ENCODE results near the gene MXD3.
A peak's percentile ranks its signal among the peaks of the same experiment; 100 is the strongest.

Gene MXD3

DNA sequence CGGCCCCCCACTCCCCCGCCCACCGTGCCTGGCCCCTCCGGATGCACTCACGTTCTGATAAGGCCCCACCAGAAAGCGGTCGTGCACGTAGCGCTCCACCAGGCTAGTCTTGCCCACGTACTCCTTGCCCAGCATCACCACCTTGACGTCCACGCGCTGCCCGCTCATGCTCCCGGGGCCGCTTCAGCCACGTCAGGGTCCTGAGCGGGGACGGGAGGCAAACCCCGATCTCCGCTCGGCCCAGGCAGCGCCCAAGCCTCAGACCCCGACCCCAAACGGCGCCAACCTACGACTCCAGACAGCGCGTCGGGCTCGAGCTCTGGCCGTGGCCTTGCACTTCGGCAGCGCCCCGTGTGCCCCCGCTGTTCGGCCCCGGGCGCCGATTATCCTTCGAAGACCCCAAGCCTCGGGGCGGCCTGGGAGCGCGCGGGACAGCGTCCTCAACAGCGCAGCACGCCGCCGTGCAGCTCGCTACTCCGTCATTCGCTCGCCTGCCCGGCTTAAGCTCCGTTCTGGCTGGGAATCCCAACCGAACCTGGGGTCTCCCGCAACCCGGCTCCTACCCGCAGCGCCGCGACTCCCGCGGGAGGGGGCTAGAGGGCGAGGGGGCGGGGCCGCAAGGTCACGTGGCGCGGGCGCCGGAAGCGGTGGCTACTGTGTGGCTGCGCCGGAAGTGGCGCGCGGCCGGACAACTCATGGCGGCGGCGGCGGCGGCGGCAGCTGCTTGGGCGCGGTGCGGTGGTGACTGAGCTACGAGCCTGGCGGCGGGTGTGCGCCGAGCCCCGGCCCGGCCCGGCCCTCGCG lies 8.4 kb downstream of the MXD3 start, which contains the start of the genes PRELID1 and RAB24:
Gene PRELID1 (plus strand): TSS at position 679 of the 804 bp plus-strand sequence. CDS start 187 bp downstream, outside the sequence.
Gene RAB24 (minus strand): TSS at position 599 of the 804 bp plus-strand sequence. CDS start 431 bp downstream, at position 168.
- peak; percentile 76 to 92 for DNase-seq (ENCODE audit: low read depth in 2 of 2)

DNA sequence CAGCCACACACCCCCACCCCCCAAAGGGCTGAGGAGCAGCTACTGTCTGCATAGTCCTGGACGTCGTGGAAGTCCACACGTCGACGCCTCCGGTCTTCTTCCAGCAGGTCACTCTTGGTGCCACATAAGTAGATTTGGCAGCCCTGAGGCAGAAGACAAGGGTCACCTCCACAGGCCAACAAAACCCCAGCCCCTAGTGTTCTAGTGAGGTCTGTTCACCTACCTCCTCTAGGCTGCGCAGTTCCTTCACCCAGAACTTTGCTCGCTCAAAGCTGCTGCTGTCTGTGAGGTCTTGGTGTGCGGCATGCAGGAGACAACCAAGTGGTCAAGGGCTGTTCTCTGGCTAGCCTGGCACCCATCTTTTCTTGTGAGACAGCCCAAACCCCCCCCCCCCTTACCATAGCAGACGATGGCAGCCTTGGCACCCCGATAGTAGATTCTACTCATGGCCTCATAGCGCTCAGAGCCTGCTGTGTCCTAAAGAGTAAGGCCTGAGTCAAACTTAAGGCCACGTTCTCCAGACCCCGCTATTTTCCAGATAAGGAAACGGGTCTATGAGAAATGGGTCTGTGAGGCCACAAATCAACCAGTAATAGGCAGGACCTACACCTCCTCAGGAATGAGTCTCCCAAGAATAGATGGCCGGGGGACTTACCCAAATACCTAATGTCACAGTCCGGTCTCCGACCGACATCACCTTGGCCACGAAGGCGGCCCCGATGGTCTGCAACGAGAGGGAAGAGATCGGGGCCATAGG lies 9.2 kb downstream of the MXD3 start:
- DNase-seq (ENCODE audit: low read depth in 2 of 2) = no peak

DNA sequence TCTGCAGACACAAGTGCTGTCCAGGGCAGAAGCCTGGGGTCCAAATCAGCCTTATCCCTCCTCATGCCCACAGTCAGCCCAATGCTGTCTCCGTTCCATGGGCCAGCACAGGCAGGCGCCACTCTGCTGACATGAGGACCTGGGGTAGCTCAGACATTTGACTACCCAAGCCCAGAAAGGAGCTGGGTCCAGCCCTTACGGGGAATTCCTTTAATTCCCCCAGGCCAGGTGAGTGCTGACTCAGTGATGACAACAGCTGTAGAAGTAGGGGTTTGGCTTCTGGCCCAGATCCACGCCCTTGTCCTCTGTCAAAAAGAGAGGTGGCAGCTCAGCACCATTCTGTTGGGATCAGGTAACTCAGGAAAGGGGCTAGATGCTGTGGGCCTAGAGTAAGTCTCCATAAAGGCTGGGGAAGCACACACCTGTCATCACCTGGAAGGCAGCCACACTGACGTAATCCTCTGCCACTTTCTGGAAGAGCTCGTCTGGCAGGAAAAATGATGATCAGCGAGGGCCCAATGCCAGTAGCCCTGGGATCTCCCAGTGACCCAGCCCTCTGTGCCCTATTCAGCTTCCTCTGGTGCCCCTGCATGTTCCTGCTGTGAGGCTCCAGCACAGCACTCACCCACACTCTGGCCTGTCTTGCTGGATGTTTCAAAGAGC lies 10.1 kb downstream of the MXD3 start:
- DNase-seq (ENCODE audit: low read depth in 2 of 2) = no peak

DNA sequence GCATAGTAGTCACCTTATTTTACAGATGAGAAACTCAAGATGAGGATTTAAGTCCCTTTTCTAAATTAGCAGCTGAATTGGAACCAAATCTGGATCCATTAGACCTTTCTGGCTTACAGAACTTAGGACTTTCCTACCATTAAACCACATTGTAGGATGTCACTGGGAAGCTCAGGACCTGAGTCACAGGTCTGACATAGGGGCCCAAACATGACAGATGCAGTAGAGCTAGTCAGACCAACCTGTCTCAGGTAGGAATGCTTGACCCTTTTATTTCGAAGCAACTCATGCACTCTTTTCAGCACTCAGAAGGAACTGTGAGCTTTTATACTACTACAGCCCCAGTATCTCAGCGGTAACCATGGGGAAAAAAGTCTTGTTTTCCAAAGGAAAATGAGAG lies 10.7 kb downstream of the MXD3 start:
- DNase-seq (ENCODE audit: low read depth in 2 of 2) = no peak

DNA sequence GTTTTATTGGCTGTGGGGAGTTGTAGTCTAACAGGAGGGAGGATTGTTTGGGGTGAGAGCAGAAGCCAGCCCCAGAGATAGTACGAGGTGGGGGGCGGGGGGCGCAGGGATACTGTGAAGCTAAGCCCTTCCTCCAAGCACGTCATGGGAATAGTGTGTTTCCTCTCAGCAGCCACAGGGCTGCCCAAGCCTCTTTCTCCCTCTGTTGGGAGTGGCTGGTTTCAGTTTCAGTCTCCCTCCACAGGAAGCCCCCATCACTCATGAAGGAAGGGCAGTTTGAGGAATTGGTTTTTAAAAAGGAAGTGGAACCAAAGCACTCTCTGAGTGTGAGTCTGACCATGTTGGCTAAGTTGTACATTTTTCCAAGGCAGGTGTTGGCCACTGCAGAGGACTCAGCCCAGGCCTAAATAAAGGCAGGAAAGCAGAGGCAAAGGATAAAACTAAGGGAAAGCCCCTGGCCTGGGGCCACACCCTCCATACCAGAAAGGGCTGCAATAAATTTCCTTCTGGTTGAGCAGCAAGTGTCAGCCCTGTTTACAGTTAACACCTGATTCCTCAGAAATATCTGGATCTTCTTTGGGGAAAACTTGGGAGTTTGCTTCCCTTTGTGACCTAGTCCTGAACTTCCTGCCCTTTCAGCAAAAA lies 11.3 kb downstream of the MXD3 start:
- no peak for DNase-seq (ENCODE audit: low read depth in 2 of 2)

DNA sequence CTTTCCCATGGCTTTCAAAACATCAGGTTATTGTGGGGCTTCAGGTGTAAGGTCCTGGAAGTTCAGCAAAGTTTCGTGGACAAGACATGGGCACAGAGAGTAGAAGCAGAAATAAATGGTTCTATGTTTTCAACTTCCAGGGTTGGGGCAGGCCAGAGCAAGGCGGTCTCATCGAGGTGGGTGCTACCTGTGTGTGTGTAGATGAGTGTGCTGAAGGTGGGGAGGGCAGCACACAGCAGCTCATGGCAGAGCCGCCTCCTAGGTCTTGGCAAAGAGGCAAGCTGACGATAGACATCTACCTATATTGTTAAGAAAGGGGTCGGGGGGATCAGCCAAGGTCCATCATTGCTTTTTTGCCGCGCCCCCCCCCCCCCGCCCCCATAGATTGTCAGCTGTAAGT lies 12.0 kb downstream of the MXD3 start:
- DNase-seq (ENCODE audit: low read depth in 2 of 2) = no peak

DNA sequence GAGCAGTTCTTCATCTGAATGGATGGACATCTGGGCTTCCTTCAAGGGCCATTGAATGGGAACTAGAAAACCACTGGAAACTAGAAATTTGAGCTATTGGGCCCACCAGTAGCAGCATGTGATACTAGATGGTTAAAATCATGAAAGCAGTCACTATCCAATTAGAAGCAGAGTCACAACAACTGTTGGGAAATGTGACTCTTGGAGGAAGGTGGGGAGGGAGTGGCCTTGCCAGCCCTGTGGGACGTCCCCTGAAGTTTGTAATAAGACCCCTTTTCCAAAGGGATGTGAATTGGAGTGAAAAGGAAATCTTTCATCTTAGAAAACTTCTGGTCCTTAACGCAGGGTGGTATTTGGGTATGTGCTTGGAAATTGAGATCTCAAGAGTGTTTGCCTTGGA lies 13.8 kb downstream of the MXD3 start:
- no peak for DNase-seq (ENCODE audit: low read depth in 2 of 2)

DNA sequence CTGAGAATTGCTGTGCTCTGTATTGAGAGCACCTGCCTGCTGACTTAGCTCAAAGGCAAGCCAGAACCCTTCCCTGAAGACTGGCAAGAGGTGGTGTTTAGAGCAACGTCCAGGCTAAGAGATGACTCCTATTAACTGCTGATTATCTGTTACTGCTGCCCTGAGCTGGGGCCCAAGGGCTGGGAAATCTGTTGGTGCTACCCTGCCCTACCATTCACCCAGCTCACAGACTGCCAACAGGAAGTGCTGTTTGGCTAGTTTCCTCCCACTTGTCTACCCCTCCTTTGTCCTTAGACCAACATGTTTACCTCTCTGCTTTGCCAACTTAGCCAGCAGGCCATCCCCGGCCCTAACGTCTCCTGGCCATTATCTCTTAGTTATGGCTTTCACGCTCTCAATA lies 15.1 kb downstream of the MXD3 start:
- DNase-seq (ENCODE audit: low read depth in 2 of 2) = no peak

DNA sequence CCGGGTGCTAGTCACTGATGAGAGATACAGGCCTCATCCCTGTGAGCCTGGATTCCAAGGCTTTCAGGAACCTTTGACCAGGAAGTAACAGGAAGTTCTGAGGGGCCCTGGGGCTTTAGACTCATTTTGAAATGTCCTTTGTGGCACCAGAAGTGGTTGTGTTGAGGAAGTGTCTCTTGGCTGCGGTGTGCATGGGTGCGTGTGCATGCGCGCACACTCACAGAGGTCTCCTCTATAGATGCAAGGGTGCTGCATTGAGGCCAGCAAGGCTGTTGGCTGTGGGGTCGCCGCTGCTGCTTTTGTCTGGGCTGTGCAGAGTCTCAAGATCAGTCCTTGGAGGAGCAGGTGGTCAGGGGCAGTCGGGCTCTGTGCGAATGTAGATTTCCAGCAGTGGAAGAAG lies 15.8 kb downstream of the MXD3 start:
- DNase-seq (ENCODE audit: low read depth in 2 of 2) = no peak

DNA sequence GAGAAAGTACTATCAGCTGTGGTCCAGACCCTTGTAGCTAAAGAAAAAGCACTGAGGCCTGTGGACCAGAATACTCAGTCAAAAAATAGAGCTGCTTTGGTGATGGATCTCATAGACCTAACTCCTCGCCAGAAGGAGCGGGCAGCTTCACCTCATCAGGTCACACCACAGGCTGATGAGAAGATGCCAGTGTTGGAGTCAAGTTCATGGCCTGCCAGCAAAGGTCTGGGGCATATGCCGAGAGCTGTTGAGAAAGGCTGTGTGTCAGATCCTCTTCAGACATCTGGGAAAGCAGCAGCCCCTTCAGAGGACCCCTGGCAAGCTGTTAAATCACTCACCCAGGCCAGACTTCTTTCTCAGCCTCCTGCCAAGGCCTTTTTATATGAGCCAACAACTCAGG lies 17.1 kb downstream of the MXD3 start:
- no peak for DNase-seq (ENCODE audit: low read depth in 2 of 2)

DNA sequence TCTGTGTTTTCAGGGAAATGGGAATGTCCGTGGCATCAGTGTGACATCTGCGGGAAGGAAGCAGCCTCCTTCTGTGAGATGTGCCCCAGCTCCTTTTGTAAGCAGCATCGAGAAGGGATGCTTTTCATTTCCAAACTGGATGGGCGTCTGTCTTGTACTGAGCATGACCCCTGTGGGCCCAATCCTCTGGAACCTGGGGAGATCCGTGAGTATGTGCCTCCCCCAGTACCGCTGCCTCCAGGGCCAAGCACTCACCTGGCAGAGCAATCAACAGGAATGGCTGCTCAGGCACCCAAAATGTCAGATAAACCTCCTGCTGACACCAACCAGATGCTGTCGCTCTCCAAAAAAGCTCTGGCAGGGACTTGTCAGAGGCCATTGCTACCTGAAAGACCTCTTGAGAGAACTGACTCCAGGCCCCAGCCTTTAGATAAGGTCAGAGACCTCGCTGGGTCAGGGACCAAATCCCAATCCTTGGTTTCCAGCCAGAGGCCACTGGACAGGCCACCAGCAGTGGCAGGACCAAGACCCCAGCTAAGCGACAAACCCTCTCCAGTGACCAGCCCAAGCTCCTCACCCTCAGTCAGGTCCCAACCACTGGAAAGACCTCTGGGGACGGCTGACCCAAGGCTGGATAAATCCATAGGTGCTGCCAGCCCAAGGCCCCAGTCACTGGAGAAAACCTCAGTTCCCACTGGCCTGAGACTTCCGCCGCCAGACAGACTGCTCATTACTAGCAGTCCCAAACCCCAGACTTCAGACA lies 17.7 kb downstream of the MXD3 start:
- no peak for DNase-seq (ENCODE audit: low read depth in 2 of 2)

DNA sequence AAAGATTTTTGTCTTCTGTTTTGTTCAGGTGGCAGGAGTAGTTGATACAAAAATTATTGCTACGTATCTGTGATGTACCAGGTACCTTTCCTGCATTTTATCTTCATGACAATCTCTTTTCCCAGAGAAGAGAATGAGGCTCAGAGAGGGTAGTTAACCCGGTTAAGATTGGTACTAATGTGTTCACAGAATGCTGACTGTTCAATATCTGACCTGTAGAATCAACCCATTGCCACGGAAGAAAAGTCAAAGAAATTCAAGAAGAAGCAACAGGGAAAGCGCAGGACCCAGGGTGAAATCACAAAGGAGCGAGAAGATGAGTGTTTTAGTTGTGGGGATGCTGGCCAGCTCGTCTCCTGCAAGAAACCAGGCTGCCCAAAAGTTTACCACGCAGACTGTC lies 20.0 kb downstream of the MXD3 start:
- no peak for DNase-seq (ENCODE audit: low read depth in 2 of 2)

DNA sequence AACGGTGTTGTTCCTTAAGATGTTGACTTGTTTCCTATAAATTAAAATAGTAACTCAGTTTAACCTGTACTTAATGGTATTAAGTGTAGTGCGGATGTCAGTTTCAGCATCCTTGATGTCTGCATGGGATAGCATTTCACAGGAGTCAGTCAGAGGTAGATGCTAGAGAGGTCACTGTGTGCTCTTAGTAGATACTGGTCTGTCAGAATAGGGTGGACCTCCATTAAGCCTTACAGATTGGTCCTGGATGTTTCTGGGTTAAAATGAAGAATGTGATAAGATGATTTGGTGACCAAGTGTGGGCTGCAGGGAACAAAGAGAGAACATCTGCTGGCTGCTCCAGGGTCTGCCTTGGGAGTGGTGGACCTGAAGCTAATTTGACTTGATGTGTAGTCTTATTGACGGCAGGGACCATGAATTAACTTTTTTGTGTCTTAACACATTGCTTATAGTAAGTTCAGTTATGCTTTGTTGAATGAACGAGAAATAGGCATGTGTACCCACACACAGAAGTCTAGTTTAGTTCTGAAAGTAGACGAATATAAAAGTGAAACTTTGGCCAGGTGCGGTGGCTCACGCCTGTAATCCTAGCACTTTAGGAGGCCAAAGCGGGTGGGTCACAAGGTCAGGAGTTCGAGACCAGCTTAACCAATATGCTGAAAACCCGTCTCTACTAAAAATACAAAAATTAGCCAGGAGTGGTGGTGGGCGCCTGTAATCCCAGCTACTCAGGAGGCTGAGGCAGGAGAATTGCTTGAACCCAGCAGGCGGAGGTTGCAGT lies 20.7 kb downstream of the MXD3 start:
- DNase-seq (ENCODE audit: low read depth in 2 of 2) = no peak

DNA sequence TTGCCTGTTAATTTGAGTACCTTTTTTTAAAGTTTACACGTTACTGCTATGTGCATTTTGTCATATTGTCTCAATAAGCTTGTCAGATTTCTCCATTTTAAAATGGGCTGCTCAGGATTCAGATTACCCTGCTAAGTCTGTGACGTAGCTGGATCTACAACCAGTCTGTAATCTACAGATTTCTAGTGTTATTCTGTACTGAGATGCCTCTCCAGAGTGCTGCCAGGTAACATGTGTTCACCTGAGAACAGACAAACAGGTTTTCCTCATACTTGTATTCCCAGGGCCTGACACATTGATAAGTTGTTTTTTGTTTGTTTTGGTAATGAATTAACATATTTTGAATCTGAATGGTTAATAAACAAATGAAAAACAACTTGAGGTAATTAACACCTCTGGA lies 23.5 kb downstream of the MXD3 start:
- no peak for DNase-seq (ENCODE audit: low read depth in 2 of 2)

DNA sequence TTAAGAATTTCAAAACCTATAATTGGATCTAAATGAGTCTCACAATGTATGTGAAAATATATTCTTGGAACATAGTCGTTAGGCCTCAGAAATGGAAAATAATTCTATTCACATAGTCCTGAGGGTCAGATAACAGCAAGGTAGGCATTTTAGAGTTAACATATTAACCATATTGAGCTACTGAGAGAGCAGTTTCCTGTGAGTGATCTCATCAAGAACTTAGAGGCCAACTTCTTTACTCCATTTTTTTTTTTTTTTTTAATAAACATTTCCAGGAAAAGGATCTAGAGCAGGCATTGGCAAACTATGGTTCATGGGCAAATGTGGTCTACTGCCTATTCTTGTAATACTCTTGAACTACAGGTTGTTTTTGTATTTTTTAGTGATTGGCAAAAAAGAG lies 34.8 kb downstream of the MXD3 start:
- DNase-seq (ENCODE audit: low read depth in 2 of 2) = no peak

DNA sequence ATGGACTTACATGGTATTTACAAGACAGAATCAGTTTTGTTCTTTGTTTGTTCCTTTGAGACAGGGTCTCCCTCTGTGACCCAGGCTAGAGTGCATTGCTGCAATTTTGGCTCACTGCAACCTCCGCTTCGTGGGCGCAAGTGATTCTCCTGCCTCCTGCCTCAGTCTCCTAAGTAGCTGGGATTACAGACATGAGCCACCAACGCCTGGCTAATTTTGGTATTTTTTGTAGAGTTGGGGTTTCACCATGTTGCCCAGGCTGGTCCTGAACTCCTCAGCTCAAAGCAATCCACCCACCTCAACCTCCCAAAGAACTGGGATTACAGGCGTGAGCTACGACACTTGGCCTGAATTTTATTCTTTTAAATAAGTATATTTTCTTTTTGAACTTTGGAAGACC lies 35.8 kb downstream of the MXD3 start:
- no peak for DNase-seq (ENCODE audit: low read depth in 2 of 2)

DNA sequence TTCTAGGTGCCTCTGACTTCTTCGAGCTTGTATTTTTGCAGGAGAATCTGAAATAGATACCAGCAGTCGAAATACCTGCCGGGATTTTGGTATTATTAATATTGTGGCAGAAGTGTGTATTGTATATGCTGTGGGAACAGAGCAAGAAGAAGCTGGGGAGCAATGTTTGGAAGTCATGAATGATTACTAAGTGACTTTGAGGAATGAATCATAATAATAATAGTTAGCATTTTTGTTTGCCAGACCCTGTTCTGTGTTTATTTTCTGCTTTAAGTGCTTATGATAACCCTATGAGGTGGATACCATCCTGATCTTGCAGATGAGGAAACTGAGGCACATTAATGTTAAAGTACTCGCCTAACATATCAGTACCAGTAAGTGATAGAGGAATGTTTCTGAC lies 40.6 kb downstream of the MXD3 start:
- no peak for DNase-seq (ENCODE audit: low read depth in 2 of 2)

DNA sequence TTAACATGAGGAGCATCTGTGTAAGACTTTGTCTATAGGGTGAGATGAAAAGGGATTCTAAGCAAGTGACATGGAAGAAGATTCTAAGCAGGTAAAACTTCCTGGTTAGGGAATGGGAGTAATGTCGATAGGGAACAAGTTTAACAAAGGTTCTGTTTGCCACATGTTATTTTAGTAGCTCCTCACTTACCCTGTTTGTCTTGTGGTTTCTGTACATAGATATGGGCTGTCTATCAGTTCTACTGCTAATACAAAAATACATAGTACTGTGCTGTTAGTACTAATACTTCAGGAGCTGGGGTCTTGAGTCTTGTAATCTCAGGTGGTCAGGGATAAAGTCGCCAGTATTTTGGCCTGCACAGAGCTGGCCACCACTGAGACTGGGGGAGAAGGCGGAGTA lies 41.0 kb downstream of the MXD3 start:
- DNase-seq (ENCODE audit: low read depth in 2 of 2) = no peak

DNA sequence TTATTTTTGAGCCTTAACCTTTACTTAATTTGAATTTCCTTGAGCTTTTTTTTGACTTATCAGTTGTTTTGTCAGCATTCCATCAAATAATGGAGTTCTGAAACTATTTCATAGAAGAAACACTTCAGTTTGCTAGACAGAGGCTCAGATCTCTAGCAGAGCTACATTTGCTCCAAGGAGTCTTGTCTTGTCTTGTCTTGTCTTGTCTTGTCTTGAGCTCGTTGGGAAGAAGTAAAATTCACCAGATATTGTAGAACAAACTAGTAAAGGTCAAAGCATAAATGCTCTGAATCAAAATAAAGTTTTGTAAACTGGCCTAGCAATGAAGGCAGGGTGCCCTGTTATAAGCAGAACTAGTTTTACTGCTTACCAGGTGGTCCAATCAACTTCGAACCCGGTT lies 41.7 kb downstream of the MXD3 start:
- DNase-seq (ENCODE audit: low read depth in 2 of 2) = no peak

DNA sequence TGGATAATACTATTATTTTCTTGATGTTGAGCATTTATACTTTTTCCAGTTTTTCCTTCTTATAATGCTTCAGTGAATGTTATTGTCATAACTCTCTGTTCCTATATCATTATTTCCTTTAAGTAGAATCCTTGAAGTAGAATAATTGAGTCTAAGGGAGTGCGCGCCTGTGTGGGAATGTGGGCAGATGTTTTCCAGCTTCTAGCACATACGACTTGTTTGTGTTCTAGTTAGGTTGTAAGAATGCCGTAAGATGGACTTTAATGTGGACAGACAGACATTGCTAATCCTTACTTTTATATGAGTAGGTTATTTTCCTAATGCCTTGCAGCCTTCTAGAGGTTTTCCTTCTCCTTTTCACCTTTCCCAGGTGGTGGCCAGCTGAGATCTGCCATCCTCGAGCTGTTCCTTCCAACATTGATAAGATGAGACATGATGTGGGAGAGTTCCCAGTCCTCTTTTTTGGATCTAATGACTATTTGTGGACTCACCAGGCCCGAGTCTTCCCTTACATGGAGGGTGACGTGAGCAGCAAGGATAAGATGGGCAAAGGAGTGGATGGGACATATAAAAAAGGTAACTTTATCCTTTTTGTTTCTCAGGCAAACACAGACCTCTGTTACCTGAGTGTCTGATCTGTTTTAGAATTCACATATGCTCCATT lies 42.3 kb downstream of the MXD3 start:
- DNase-seq (ENCODE audit: low read depth in 2 of 2) = no peak

Data from stimulated activated CD4-positive, alpha-beta T cell treated with anti-CD3 and anti-CD28 coated beads, Interleukin-1b, Interleukin-23, amount 100 ng/mL, for 4 hours (primary cell).